Aorta (tissue), 5 donors: Measurements from ENCODE around the gene NPR2. TPM values are rescaled to one million over a fixed set of nuclear protein-coding genes. Genes with fewer than 3 reads are reported as not detected.
A peak's percentile ranks its signal among the peaks of the same experiment; 100 is the strongest.

Experiments
- ATAC-seq: fragments of 200-7000 bp; cut with Tn5 transposase; one replicate; pipeline ENCODE4 v1.9.1; 2022; ENCODE audit warnings: moderate library complexity; ENCODE audit not compliant: low FRiP score
- DNase-seq, 2 donors: peaks; one replicate each; pipeline ENCODE4 v3.0.0-alpha.2; 2020
- H3K27ac ChIP-seq, 2 donors: one replicate each; pipeline ENCODE4 v1.5.1; 2013; ENCODE audit warnings: low read length in 2 of 2, mild to moderate bottlenecking in 2 of 2, moderate library complexity in 2 of 2, control low read depth in 1 of 2, inconsistent platforms in 1 of 2, low read depth in 1 of 2
- H3K27me3 ChIP-seq, 2 donors: one replicate each; pipeline ENCODE4 v1.6.1; 2013; ENCODE audit warnings: control low read depth in 1 of 2, low read length in 1 of 2, mild to moderate bottlenecking in 1 of 2, moderate library complexity in 1 of 2; ENCODE audit not compliant: insufficient read depth in 2 of 2, control insufficient read depth in 1 of 2
- H3K36me3 ChIP-seq, 2 donors: one replicate each; pipeline ENCODE4 v1.6.1; 2013; ENCODE audit warnings: control low read depth in 1 of 2, low read length in 1 of 2, mild to moderate bottlenecking in 1 of 2; ENCODE audit not compliant: insufficient read depth in 2 of 2, control insufficient read depth in 1 of 2
- H3K4me1 ChIP-seq, 2 donors: one replicate each; pipeline ENCODE4 v1.6.1; 2013; ENCODE audit warnings: low read length in 2 of 2, control low read depth in 1 of 2, mild to moderate bottlenecking in 1 of 2, moderate library complexity in 1 of 2; ENCODE audit not compliant: insufficient read depth in 2 of 2, control insufficient read depth in 1 of 2
- H3K4me3 ChIP-seq, 2 donors: one replicate each; pipeline ENCODE4 v1.5.1; 2013; ENCODE audit warnings: low read length in 2 of 2, control low read depth in 1 of 2, mild to moderate bottlenecking in 1 of 2
- H3K9me3 ChIP-seq: one replicate; pipeline ENCODE4 v1.6.1; 2013; ENCODE audit warnings: mild to moderate bottlenecking, low read length; ENCODE audit not compliant: control insufficient read depth
- WGBS, 2 donors: extraction: QIAGEN DNeasy Blood & Tissue Kit; methylation state at CpG; one replicate each; pipeline ENCODE4 v1.1.7; 2013; 5-methylcytosine and 5-hydroxymethylcytosine counted together
- intact Hi-C, 2 donors: fragments of 100-400 bp; cut with DNase I; formaldehyde crosslinking; loops; one replicate each; pipeline versions ENCODE4 v1.14.2 to v1.15.0; 2022
- polyA plus RNA-seq, 2 donors: library from polyadenylated mRNA; stranded (reverse); fragments of 200-250 nt; gene quantifications; one replicate each; pipeline ENCODE4 v1.2.3, GENCODE V29; 2013
- total RNA-seq, 2 donors: library from RNA; stranded (reverse); fragmentation: NEBNext Ultra II Directional; extraction: Animal tissue kit (Norgen Biotek cat#: 25700); gene quantifications; one replicate each; pipeline ENCODE4 v1.2.1, GENCODE V29; 2021
- donor health status: healthy with polysubstance abuse.
- donor health status: Bipolar disorder and iron deficiency.
- donor health status: DM: no; HTN: no; CAD: no.
- donor health status: DM: no; HTN: no; CAD: no.
- donor health status: DM: yes; HTN: yes; CAD: no.

The NPR2 gene
- total and polyA plus RNA-seq, 4 donors, result 13.3 to 85.0 (median 42.7) TPM

DNA sequence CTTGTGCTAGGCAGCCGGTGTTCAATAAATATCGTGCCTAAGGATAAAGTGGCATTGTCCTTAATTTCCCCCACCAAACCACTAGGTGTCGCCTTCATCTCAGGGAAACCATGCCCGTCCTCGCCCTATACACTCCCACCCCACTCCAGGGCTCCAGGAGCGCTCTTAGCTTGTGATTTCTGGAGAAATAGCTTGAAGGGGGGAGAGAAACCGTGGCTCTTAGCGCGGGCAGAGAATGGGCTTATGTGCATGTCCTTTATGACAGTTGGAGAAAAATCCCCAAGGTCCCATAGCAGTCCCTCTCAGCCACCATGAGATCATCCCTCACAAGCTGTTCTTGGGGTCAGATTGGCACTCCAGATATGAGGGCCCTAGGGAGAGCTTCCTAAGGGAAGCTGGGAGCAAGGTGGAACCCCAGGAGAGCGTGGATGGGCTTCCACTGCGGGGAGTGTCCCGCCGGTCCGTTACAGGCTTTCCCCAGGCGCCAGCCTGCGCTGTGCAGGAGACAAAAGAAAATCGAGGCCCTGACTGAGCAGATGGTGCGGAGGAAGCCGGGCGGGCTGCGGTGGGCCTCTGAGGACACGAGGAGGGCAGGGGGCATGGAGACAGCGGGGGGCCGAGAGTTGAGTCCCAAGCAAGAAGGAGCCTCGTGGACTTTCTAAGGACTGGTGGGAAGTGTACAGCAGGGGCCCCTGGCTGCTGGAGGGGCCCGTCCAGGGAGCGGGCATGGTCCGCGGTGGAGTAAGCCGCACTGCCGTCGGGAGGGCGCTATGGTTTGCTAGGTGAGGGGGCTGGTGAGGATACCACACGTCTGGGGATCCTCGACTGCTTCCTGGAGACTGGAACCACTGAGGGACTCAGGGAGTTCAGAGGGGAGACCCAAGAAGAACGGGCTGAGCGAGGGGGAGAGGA, 750 bp upstream of the NPR2 start:
- Histone ChIP-seq H3K4me1 (no peaks in the 10 kb centered on the region), H3K4me3 (peak overlapping the region; percentile 11 to 32), H3K27ac (peak overlapping the region; percentile 10 to 15), H3K36me3 (no peaks in the 10 kb centered on the region), H3K27me3 (no peaks in the 10 kb centered on the region), H3K9me3 (no peaks in the 10 kb centered on the region)
- intact Hi-C loops, result loop anchor here (1.0 to 10.0 kb wide), 4 partner anchors 37 to 234 kb away; partner anchors contain the start of genes FAM221B (in 1 of the 2) and TMEM8B (in 1 of the 2)
- DNase-seq, result peak; percentile 79 to 82
- peak; percentile 92 for ATAC-seq
- 27% methylated on average over 37 of the region's 37 CpGs for WGBS, 2 donors

DNA sequence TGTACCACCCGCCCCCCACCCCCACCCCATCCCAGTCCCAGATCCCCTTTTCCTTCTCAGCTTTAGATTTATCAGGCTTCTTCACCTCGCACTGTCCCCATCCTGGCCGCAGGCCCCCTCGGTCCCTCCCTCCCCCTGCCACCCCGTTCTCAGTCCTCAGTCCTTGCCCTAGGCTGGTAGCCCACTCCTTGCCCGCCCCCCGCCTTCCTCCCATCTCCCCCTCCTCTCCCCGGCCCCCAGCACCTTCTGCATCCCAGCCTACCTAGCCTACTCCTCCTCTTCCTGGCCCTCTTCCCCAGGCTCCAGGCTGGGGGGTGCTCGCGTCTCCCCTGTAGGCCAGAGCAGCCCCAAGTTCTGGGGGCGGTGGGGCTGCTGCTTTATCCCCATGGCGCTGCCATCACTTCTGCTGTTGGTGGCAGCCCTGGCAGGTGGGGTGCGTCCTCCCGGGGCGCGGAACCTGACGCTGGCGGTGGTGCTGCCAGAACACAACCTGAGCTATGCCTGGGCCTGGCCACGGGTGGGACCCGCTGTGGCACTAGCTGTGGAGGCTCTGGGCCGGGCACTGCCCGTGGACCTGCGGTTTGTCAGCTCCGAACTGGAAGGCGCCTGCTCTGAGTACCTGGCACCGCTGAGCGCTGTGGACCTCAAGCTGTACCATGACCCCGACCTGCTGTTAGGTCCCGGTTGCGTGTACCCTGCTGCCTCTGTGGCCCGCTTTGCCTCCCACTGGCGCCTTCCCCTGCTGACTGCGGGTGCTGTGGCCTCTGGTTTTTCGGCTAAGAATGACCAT, 828 bp downstream of the NPR2 start:
- WGBS, 2 donors, result 66 to 70% methylated on average over 34 of the region's 34 CpGs
- Histone ChIP-seq H3K4me1 (no peaks in the 10 kb centered on the region), H3K27me3 (no peaks in the 10 kb centered on the region), H3K27ac (no peak overlapping the region), H3K9me3 (no peaks in the 10 kb centered on the region), H3K36me3 (no peaks in the 10 kb centered on the region), H3K4me3 (peak overlapping the region; percentile 11 to 32)
- DNase-seq (peak in 1 of 2 donors; percentile 77), ATAC-seq (no peak)
- intact Hi-C loops, result loop anchor here (5.0 to 10.0 kb wide), 3 partner anchors 35 to 233 kb away; partner anchors contain the start of genes FAM221B (in 1 of the 2) and TMEM8B (in 1 of the 2)

DNA sequence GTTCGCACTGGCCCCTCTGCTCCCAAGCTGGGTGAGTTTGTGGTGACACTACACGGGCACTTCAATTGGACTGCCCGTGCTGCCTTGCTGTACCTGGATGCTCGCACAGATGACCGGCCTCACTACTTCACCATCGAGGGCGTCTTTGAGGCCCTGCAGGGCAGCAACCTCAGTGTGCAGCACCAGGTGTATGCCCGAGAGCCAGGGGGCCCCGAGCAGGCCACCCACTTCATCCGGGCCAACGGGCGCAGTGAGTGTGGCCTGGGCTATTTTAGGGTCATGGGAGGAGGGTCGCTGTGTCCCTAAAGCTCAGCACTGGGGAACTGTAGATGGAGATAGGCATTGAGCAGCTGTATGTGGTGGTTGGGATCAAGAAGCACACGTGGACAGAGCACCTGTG, 1.4 kb downstream of the NPR2 start:
- intact Hi-C loops, result loop anchor here (5.0 to 10.0 kb wide), 3 partner anchors 34 to 232 kb away; partner anchors contain the start of genes FAM221B (in 1 of the 2) and TMEM8B (in 1 of the 2)
- no peaks in the 10 kb centered on the region for H3K4me1 ChIP-seq
- H3K4me3 ChIP-seq, result no peak overlapping the region
- 77 to 79% methylated on average over 14 of the region's 14 CpGs for WGBS, 2 donors
- H3K9me3 ChIP-seq, result no peaks in the 10 kb centered on the region
- ATAC-seq, result no peak
- H3K27me3 ChIP-seq, result no peaks in the 10 kb centered on the region
- no peak for DNase-seq
- H3K27ac ChIP-seq, result no peak overlapping the region
- H3K36me3 ChIP-seq, result no peaks in the 10 kb centered on the region

DNA sequence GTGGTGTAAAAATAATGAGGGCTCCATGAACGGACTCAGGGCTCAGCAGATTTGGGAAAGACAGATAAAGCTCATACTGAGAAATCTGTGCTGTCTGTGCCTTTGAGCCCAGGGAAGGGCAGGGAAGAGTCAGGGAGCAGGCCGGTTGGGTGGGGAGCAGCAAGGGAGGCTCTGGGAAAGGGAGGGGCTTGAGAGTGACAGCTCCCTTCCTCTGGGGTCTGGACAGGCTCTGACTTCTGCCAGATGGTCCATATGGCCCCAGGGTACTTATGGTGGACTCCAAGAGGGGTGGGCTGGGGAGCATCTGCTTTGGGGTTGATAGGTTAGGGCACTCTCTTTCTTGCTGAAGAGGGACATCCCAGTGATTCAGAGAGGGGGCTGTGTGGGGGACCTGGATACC, 2.1 kb downstream of the NPR2 start:
- intact Hi-C loops, result loop anchor here (5.0 to 10.0 kb wide), 3 partner anchors 34 to 231 kb away; partner anchors contain the start of genes FAM221B (in 1 of the 2) and TMEM8B (in 1 of the 2)
- no peaks in the 10 kb centered on the region for H3K9me3 ChIP-seq
- WGBS, 2 donors, result 14 to 29% methylated on average over 2 of the region's 2 CpGs
- no peaks in the 10 kb centered on the region for H3K36me3 ChIP-seq
- H3K27me3 ChIP-seq, result no peaks in the 10 kb centered on the region
- ATAC-seq (no peak), DNase-seq (no peak)
- no peak overlapping the region for H3K4me3 ChIP-seq
- no peaks in the 10 kb centered on the region for H3K4me1 ChIP-seq
- H3K27ac ChIP-seq, result no peak overlapping the region

DNA sequence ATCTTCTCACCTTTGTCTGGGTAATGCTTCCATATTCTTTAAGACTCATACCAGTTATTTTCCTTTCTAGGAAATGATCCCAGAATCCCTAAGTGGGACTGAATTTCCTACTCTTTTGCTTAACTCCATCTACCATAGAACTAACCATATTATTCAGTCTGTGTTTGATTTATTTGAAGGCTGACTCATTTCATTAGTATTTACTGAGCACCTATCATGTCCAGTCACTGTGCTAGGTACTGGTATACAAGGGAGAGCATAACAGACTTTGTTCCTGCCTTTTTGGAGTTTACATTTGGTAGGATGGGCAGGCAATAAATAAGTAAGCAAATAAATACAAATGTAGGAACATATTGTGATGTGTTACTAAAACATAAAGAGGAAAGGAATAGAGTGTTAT, 4.3 kb downstream of the NPR2 start:
- Histone ChIP-seq H3K9me3 (no peaks in the 10 kb centered on the region), H3K27me3 (no peaks in the 10 kb centered on the region), H3K27ac (no peak overlapping the region), H3K4me1 (no peaks in the 10 kb centered on the region), H3K36me3 (peaks cover 0 to 6% of the 10 kb centered on the region in 2 donors), H3K4me3 (no peak overlapping the region)
- intact Hi-C loops, result loop anchor here in 1 of 2 donors (10.0 kb wide), 1 partner anchor 229 kb away; no protein-coding TSS in a partner anchor
- ATAC-seq (no peak), DNase-seq (no peak)

DNA sequence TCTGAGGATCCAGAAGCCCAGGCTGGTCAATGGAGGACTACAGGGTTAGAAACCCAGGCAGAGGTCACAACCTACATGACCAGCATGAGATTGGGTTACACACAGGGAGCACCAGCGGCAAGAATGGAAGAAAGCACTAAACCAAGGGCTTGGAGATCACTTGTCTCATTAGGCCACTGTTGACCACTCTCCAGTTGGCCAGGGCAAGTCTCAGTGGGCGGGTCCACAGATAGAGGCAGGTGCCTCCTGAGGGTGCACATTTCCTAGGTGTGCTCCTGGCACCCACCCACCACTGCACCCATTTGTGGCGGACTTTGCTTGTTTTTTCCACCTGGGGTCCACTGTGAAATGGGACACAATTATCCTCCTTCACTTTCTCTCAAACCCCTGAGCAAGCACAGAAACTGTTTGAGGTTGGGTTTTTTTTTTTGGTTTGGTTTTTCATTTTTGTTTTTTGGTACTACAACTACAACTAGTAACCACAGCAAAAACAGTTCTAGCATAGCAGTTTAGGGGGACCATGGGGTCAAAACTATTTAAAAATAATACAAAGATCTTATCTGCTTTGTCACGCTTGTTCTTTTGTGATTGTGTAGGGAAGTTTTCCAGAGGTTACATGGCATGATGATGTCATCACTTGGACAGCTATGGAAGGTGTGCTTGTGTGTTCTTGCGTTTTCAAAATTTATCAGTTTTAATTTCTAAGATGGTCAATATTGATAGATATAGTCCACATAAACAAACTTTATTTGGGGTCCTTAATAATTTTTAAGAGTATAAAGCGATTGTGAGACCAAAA, 6.1 kb downstream of the NPR2 start:
- no peaks in the 10 kb centered on the region for H3K9me3 ChIP-seq
- H3K27ac ChIP-seq, result no peak overlapping the region
- 64 to 68% methylated on average over 6 of the region's 6 CpGs for WGBS, 2 donors
- intact Hi-C loops, result loop anchor here in 1 of 2 donors (10.0 kb wide), 1 partner anchor 227 kb away; no protein-coding TSS in a partner anchor
- H3K4me3 ChIP-seq, result no peak overlapping the region
- H3K4me1 ChIP-seq, result no peaks in the 10 kb centered on the region
- no peak for ATAC-seq
- DNase-seq, result no peak
- H3K27me3 ChIP-seq, result no peaks in the 10 kb centered on the region
- peaks cover 1 to 7% of the 10 kb centered on the region in 2 donors for H3K36me3 ChIP-seq

DNA sequence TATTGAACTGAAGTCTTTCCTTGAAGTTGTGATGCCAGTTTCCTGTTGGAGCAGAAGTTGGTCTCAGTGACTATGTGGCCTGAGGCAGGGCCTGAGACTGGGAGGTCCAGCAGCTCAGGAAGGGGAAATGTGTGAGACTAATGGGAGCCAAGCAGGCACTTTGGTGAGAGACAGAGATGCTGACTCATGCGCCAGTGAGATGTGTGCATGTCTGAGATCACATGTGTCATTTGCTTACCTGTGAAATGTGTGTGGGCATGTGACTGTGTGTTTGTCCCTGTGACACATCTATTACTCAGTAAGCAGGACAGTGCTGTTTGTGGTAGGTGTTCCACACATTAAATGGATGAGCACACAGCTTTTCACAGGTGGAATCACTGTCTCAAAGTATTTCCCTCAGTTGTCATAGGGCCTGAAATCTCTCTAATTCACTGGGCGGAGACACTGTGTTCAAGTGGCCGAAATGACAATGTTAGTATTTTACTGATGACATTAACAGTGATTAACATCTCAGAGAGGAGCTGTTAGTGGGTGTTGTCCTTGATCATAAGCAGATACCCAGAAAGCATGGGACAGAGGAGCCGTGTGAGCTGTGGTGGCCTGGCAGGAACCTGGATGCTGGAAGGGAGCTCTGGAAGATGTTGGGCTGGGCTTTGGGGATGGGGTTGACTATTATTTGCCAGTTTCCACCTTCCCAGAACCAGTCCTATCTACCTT, 7.4 kb downstream of the NPR2 start:
- peak overlapping the region in 1 of 2 donors; percentile 30 for H3K27ac ChIP-seq
- no peak overlapping the region for H3K4me3 ChIP-seq
- no peak for DNase-seq
- no peaks in the 10 kb centered on the region for H3K9me3 ChIP-seq
- ATAC-seq, result no peak
- 86 to 90% methylated on average over 4 of the region's 4 CpGs for WGBS, 2 donors
- intact Hi-C loops, result loop anchor here in 1 of 2 donors (10.0 kb wide), 1 partner anchor 226 kb away; no protein-coding TSS in a partner anchor
- peaks cover 2 to 7% of the 10 kb centered on the region in 2 donors for H3K36me3 ChIP-seq
- H3K27me3 ChIP-seq, result no peaks in the 10 kb centered on the region
- H3K4me1 ChIP-seq, result no peaks in the 10 kb centered on the region
